Smooth muscle cell of the umbilical artery (primary cell): ENCODE data around the gene LDLRAP1. TPM values are rescaled to one million over a fixed set of nuclear protein-coding genes. Genes with fewer than 3 reads are reported as not detected.

Experiments
- total RNA-seq: library from RNA; depleted of rRNA; stranded (reverse); fragments of >200 nt; gene quantifications from 2 replicates; pipeline ENCODE4 v1.2.3, GENCODE V29; 2014

The LDLRAP1 gene, protein sequence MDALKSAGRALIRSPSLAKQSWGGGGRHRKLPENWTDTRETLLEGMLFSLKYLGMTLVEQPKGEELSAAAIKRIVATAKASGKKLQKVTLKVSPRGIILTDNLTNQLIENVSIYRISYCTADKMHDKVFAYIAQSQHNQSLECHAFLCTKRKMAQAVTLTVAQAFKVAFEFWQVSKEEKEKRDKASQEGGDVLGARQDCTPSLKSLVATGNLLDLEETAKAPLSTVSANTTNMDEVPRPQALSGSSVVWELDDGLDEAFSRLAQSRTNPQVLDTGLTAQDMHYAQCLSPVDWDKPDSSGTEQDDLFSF
- total RNA-seq = 20.5 and 28.1 TPM in 2 replicates

DNA sequence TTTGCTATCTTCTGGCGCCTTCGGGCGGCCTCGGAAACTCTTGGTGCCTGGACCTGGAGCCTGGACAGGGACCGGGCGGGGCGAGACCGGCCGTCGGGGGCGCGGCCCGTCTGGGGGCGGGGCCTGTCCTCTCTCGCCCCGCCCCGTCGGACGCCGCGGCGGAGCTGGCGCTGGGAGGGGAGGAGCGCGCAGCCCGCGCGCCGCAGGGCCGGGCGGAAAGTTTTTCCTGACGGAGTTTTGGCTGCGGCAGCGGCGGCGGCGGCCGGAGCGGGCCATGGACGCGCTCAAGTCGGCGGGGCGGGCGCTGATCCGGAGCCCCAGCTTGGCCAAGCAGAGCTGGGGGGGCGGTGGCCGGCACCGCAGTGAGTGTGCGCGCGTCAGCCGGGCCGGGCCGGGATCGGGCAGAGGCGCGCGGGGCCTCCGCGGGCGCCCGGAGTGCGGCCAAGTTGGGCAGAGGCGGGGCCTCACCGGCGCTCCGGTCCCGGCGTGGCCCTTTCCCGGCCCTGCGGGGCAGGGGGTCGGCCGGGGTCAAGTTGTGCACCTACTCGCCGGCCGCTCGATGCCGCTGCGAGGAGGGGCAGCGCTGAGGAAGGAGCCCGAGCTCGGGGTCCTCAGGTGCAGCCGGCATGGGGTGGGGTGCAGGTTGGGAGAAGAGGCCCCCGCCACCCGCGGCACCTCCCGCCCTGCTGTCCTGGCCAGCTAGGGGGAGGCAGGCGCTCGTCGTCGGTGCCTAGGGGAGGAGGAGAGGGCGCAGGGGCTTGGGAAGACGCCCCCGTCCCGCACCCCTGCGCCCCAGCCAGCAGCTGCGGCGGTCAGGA lies at the start of gene LDLRAP1:
Gene LDLRAP1, plus strand, starts transcription at position 182 of the 818 bp plus-strand sequence. Its CDS starts 93 bp downstream, at position 275.

DNA sequence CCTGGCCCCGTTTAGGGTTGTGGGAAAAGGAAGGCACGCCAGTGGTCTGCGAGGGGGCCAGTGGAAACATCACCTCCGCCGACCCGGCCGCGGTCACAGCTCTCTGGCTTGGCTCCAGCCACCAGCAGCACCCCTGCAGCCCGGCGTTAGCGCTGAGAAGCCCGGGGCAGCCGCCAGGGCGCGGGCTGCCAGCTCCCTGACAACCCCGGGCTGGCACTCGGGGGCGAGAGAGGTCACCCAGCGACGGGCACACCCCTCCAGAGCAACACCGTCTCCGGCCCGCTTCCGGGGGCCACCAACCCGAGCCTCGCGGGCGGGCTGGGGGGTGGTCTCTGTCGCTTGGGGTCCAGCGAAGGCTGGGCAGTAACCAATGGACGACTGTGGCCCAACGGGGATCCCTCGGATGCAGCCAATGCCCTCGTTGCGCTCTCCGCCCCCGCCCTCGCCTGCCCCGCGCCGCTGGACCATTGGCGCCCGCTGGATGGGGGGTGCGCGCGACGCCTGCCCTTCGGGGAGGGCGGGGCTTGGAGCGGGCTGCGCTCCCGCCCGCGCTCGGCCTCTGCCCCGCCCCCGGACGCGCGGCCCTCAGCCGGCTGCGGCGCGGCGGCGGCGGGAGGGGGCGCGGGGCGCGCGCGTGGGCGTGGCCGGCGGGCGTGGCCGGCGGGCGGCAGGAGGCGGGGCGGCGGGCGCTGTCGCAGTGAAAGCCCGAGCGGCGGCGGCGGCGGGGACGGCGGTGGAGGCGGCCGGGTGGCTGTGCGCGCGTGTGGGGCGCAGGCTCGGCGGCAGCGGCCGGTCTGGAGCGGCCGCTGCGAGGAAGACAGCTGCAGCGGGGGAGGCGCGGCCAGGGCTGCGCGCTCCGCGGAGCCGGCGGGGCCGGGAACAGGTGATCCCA lies 72.9 kb downstream of the LDLRAP1 start, which contains the start of gene MAN1C1:
Gene MAN1C1, plus strand, starts transcription at position 697 of the 892 bp plus-strand sequence. CDS start 1,007 bp downstream, outside the sequence.

Other genes starting within 250 kb of the LDLRAP1 start
- 85.2 and 89.7 TPM in 2 replicates for gene TMEM50A, start 205.3 kb upstream of the LDLRAP1 start, total RNA-seq
- gene RHCE, start 122.8 kb upstream of the LDLRAP1 start, total RNA-seq = 1.2 and 1.8 TPM in 2 replicates
- 19.1 and 19.9 TPM in 2 replicates for gene MACO1, start 112.7 kb upstream of the LDLRAP1 start, total RNA-seq
- 0.65 and 2.1 TPM in 2 replicates for gene MAN1C1, start 73.2 kb downstream of the LDLRAP1 start, total RNA-seq